NCI-H2081 treated with DMSO at 0.1 percent for 48 hours (cell line): ENCODE data around the gene FAM135A.
"Not testable (repeated sequence)": the region's sequence is repeated elsewhere in the genome, so short reads cannot be mapped to it uniquely, and the experiment has no call there.

Source experiments
- DNase-seq: peaks from one replicate; lab custom pipeline; 2025; lab: John Stamatoyannopoulos, UW

FAM135A gene

GRCh38 chr6:70547313-70547712 is 134.0 kb downstream of the FAM135A start:
- no peak for DNase-seq

GRCh38 chr6:70547905-70548304 is 134.6 kb downstream of the FAM135A start:
- DNase-seq, result no peak

- DNase-seq, result no peak
Measured at GRCh38 chr6:70549327-70549726, 136.0 kb downstream of the FAM135A start.

GRCh38 chr6:70551566-70551965 is 138.3 kb downstream of the FAM135A start:
- no peak for DNase-seq

GRCh38 chr6:70552286-70552940 is 139.1 kb downstream of the FAM135A start:
- DNase-seq, result not testable (repeated sequence)

- no peak for DNase-seq
Measured at GRCh38 chr6:70552974-70553373, 139.7 kb downstream of the FAM135A start.

- no peak for DNase-seq
Measured at GRCh38 chr6:70557998-70558397, 144.7 kb downstream of the FAM135A start.

- DNase-seq, result not testable (repeated sequence)
Measured at GRCh38 chr6:70562401-70562800, 149.1 kb downstream of the FAM135A start.

- DNase-seq, result no peak
Measured at GRCh38 chr6:70563530-70563929, 150.2 kb downstream of the FAM135A start.

GRCh38 chr6:70566751-70567382 is 153.6 kb downstream of the FAM135A start, which contains the start of gene SDHAF4:
Gene SDHAF4 (plus strand): TSS chr6:70566930. CDS start chr6:70566941, 11 bp downstream.
- DNase-seq, result peak; percentile 32

GRCh38 chr6:70574643-70575042 is 161.3 kb downstream of the FAM135A start:
- no peak for DNase-seq

- DNase-seq, result no peak
Measured at GRCh38 chr6:70575899-70576495, 162.7 kb downstream of the FAM135A start.

GRCh38 chr6:70586114-70586513 is 172.8 kb downstream of the FAM135A start:
- DNase-seq, result no peak

GRCh38 chr6:70590400-70590799 is 177.1 kb downstream of the FAM135A start:
- DNase-seq, result no peak

GRCh38 chr6:70592391-70593117 is 179.2 kb downstream of the FAM135A start:
- no peak for DNase-seq

GRCh38 chr6:70593118-70593486 is 179.8 kb downstream of the FAM135A start:
- no peak for DNase-seq

GRCh38 chr6:70599187-70599586 is 185.9 kb downstream of the FAM135A start:
- DNase-seq, result no peak

GRCh38 chr6:70601014-70601413 is 187.7 kb downstream of the FAM135A start:
- DNase-seq, result no peak

- DNase-seq, result no peak
Measured at GRCh38 chr6:70604254-70604653, 190.9 kb downstream of the FAM135A start.

GRCh38 chr6:70607371-70607770 is 194.1 kb downstream of the FAM135A start:
- not testable (repeated sequence) for DNase-seq

- not testable (repeated sequence) for DNase-seq
Measured at GRCh38 chr6:70609181-70609580, 195.9 kb downstream of the FAM135A start.
